CD14-positive monocyte (primary cell): ENCODE results near the gene SEH1L. TPM values are rescaled to one million over a fixed set of nuclear protein-coding genes. Genes with fewer than 3 reads are reported as not detected.

Experiments used
- DNase-seq, 3 donors: peaks; one replicate each; pipeline ENCODE4 v3.0.0-alpha.2; 2011 to 2022
- H2AFZ ChIP-seq: 2 replicates; pipeline ENCODE4 v1.6.0; 2012; ENCODE audit warnings: mild to moderate bottlenecking, low read depth, low read length, inconsistent platforms; ENCODE audit not compliant: insufficient read depth, poor library complexity, severe bottlenecking
- H3K27ac ChIP-seq, 2 donors: 1 replicate in 1 of 2; 2 replicates in 1 of 2; pipeline ENCODE4 v1.5.1; 2012 to 2013; ENCODE audit warnings: low read length in 2 of 2, control low read depth in 1 of 2, inconsistent platforms in 1 of 2, low read depth in 1 of 2, mild to moderate bottlenecking in 1 of 2
- H3K27me3 ChIP-seq, 2 donors: one replicate each; pipeline versions ENCODE4 v1.6.0 to v1.6.1; 2011 to 2013; ENCODE audit warnings: low read length in 2 of 2; ENCODE audit not compliant: control insufficient read depth in 2 of 2, insufficient read depth in 2 of 2
- H3K36me3 ChIP-seq, 2 donors: replicated peaks in 1 of 2; 1 replicate in 1 of 2; 2 replicates in 1 of 2; pipeline versions ENCODE4 v1.5.1 to v1.6.1; 2012 to 2013; ENCODE audit warnings: low read length in 2 of 2, control low read depth in 1 of 2, inconsistent platforms in 1 of 2, mild to moderate bottlenecking in 1 of 2; ENCODE audit not compliant: insufficient read depth in 2 of 2, control insufficient read depth in 1 of 2
- H3K4me1 ChIP-seq, 2 donors: 1 replicate in 1 of 2; 2 replicates in 1 of 2; pipeline versions ENCODE4 v1.5.1 to v1.6.1; 2012 to 2013; ENCODE audit warnings: low read length in 2 of 2, control low read depth in 1 of 2, inconsistent platforms in 1 of 2, mild to moderate bottlenecking in 1 of 2, moderate library complexity in 1 of 2; ENCODE audit not compliant: insufficient read depth in 2 of 2, control insufficient read depth in 1 of 2
- H3K4me2 ChIP-seq: replicated peaks from 2 replicates; pipeline ENCODE3; 2012; ENCODE audit warnings: low read length, moderate library complexity, mild to moderate bottlenecking; ENCODE audit not compliant: poor library complexity, severe bottlenecking; ENCODE audit errors: extremely low read depth
- H3K4me3 ChIP-seq, 3 experiments: fragments of 200-600 bp in 1 of 3; sonication (generic) in 1 of 3; replicated peaks in 1 of 3; 1 replicate in 2 of 3; 2 replicates in 1 of 3; pipeline ENCODE4 v1.5.1; 2011 to 2013; ENCODE audit warnings: low read length in 3 of 3, mild to moderate bottlenecking in 3 of 3, control low read depth in 2 of 3, low read depth in 2 of 3, inconsistent platforms in 1 of 3, moderate library complexity in 1 of 3
- H3K79me2 ChIP-seq: 2 replicates; pipeline ENCODE4 v1.6.0; 2012; ENCODE audit warnings: mild to moderate bottlenecking, control low read depth, inconsistent platforms, low read length, moderate library complexity; ENCODE audit not compliant: insufficient read depth
- H3K9ac ChIP-seq: 2 replicates; pipeline ENCODE4 v1.6.0; 2017; ENCODE audit warnings: low read length, mild to moderate bottlenecking; ENCODE audit not compliant: insufficient read depth, poor library complexity, severe bottlenecking
- H3K9me3 ChIP-seq, 2 donors: replicated peaks in 1 of 2; 1 replicate in 1 of 2; 2 replicates in 1 of 2; pipeline versions ENCODE4 v1.5.1 to v1.6.1; 2012 to 2013; ENCODE audit warnings: low read length in 2 of 2, control low read depth in 1 of 2; ENCODE audit not compliant: control insufficient read depth in 1 of 2, insufficient read depth in 1 of 2
- H4K20me1 ChIP-seq: 2 replicates; pipeline ENCODE4 v1.6.0; 2012; ENCODE audit warnings: mild to moderate bottlenecking, low read length, control low read depth, moderate library complexity; ENCODE audit not compliant: insufficient read depth
- H3K27ac Mint-ChIP-seq, 7 donors: one replicate each; pipeline ENCODE4 v1.8.0; 2020; ENCODE audit warnings: mild to moderate bottlenecking in 7 of 7, mixed read lengths in 7 of 7, moderate library complexity in 6 of 7, inconsistent platforms in 2 of 7
- H3K27me3 Mint-ChIP-seq, 3 donors: one replicate each; pipeline ENCODE4 v1.8.0; 2021 to 2022; ENCODE audit warnings: low read depth in 3 of 3, mild to moderate bottlenecking in 3 of 3, mixed read lengths in 3 of 3, moderate library complexity in 3 of 3, inconsistent platforms in 1 of 3
- H3K36me3 Mint-ChIP-seq, 2 donors: one replicate each; pipeline ENCODE4 v1.8.0; 2020; ENCODE audit warnings: mixed read lengths in 2 of 2, inconsistent platforms in 1 of 2, mild to moderate bottlenecking in 1 of 2
- H3K4me1 Mint-ChIP-seq: one replicate; pipeline ENCODE4 v1.8.0; 2020; ENCODE audit warnings: mild to moderate bottlenecking, mixed read lengths
- H3K4me3 Mint-ChIP-seq, 2 donors: one replicate each; pipeline ENCODE4 v1.8.0; 2020; ENCODE audit warnings: mild to moderate bottlenecking in 2 of 2, mixed read lengths in 2 of 2, moderate library complexity in 1 of 2
- H3K9me3 Mint-ChIP-seq, 7 donors: one replicate each; pipeline ENCODE4 v1.8.0; 2020 to 2022; ENCODE audit warnings: mixed read lengths in 7 of 7, mild to moderate bottlenecking in 6 of 7, moderate library complexity in 6 of 7, inconsistent platforms in 2 of 7
- WGBS: methylation state at CpG from one replicate; pipeline ENCODE4 v1.1.5; 2013; ENCODE audit warnings: missing lambda C conversion rate; ENCODE audit not compliant: insufficient coverage; 5-methylcytosine and 5-hydroxymethylcytosine counted together
- intact Hi-C, 2 donors: fragments of 100-400 bp; cut with micrococcal nuclease; formaldehyde crosslinking; loops; one replicate each; pipeline versions ENCODE4 v1.15.0 to v1.15.1; 2023
- polyA plus RNA-seq, 3 donors: library from polyadenylated mRNA; depleted of rRNA in 1 of 3; unstranded in 2 of 3; stranded (reverse) in 1 of 3; fragments of 300-500 nt in 2 of 3; fragments of >200 nt in 1 of 3; fragmentation: Illumina TruSeq in 2 of 3; gene quantifications; 1 replicate in 2 of 3; 2 replicates in 1 of 3; pipeline ENCODE4 v1.2.3, GENCODE V29; 2012 to 2021
- TF ChIP-seq, protein P1 (sequence below): fragments of 200-600 bp; IDR thresholded peaks from one replicate; pipeline ENCODE4 v1.8.0; 2022; ENCODE audit warnings: antibody characterized with exemption, mild to moderate bottlenecking

SEH1L gene
- polyA plus RNA-seq, 3 donors = 7.1 to 26.9 (median 25.9) TPM

DNA sequence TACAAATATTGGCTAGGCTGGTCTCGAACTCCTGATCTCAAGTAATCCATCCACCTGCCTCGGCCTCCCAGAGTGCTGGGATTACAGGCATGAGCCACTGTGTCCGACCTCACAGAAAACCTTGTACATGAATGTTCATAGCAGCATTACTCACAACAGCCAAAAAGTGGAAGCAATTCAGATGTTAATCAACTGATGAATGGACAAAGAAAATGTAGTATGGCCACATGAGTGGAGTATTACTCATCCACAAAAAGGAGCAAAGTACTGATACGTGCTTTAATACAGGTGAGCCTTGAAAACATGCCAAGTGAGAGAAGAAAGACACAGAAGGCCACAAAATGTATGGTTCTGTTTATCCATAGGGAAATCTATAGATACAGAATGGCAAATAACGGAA is 63.9 kb downstream of the SEH1L start:
- Mint-ChIP-seq H3K4me1 (peaks cover 8% of the 10 kb centered on the region), H3K27me3 (no peaks in the 10 kb centered on the region), H3K9me3 (no peaks in the 10 kb centered on the region), H3K4me3 (no peak overlapping the region), H3K36me3 (peaks cover 73 to 84% of the 10 kb centered on the region in 2 donors), H3K27ac (no peak overlapping the region)
- Histone ChIP-seq H3K4me1 (peaks cover 3 to 7% of the 10 kb centered on the region in 2 donors), H3K9me3 (no peaks in the 10 kb centered on the region), H3K36me3 (peaks cover 76 to 98% of the 10 kb centered on the region in 2 donors), H3K4me2 (no peak overlapping the region), H4K20me1 (peaks cover 12% of the 10 kb centered on the region), H3K4me3 (no peak overlapping the region), H3K27me3 (no peaks in the 10 kb centered on the region), H3K27ac (no peak overlapping the region), H2AFZ (no peak overlapping the region), H3K79me2 (peaks cover 20% of the 10 kb centered on the region), H3K9ac (no peak overlapping the region)
- no peak for DNase-seq
- WGBS = 100% methylated on average over 1 of the region's 5 CpGs
- intact Hi-C loops = no loop called here
- TF ChIP-seq, protein P1, sequence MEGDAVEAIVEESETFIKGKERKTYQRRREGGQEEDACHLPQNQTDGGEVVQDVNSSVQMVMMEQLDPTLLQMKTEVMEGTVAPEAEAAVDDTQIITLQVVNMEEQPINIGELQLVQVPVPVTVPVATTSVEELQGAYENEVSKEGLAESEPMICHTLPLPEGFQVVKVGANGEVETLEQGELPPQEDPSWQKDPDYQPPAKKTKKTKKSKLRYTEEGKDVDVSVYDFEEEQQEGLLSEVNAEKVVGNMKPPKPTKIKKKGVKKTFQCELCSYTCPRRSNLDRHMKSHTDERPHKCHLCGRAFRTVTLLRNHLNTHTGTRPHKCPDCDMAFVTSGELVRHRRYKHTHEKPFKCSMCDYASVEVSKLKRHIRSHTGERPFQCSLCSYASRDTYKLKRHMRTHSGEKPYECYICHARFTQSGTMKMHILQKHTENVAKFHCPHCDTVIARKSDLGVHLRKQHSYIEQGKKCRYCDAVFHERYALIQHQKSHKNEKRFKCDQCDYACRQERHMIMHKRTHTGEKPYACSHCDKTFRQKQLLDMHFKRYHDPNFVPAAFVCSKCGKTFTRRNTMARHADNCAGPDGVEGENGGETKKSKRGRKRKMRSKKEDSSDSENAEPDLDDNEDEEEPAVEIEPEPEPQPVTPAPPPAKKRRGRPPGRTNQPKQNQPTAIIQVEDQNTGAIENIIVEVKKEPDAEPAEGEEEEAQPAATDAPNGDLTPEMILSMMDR = no peak

DNA sequence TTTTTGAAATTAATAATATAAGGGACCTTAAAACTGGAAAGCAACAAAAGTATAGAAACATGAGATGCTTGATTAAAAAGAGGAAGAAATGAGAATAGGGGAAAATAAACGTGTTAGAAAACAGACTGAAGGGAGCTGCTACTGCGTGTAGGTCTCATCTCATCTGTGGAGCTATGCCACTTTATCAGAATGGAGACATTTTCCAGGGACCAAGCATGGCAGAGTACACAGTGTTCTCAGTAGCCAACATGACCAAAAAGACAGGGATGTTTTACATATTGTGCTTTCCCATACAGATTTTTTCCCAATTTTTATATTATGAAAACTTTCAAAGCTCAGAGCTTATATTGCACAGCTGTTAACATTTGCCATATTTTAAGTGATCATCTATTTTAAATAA is 66.4 kb downstream of the SEH1L start:
- peaks cover 90 to 100% of the 10 kb centered on the region in 2 donors for H3K36me3 ChIP-seq
- TF ChIP-seq, protein P1 = no peak
- DNase-seq = no peak
- no peak overlapping the region for H3K4me2 ChIP-seq
- H3K4me3 ChIP-seq = no peak overlapping the region
- Mint-ChIP-seq H3K27me3 (no peaks in the 10 kb centered on the region), H3K36me3 (peaks cover 78 to 94% of the 10 kb centered on the region in 2 donors), H3K9me3 (no peaks in the 10 kb centered on the region), H3K27ac (peak overlapping the region in 1 of 7 donors; percentile 37), H3K4me3 (no peak overlapping the region), H3K4me1 (no peaks in the 10 kb centered on the region)
- H3K4me1 ChIP-seq = no peaks in the 10 kb centered on the region
- H3K27me3 ChIP-seq = no peaks in the 10 kb centered on the region
- no peak overlapping the region for H3K27ac ChIP-seq
- peaks cover 8% of the 10 kb centered on the region for H4K20me1 ChIP-seq
- intact Hi-C loops = no loop called here
- H2AFZ ChIP-seq = no peak overlapping the region
- 79% methylated on average over 2 of the region's 2 CpGs for WGBS
- H3K9me3 ChIP-seq = no peaks in the 10 kb centered on the region
- no peaks in the 10 kb centered on the region for H3K79me2 ChIP-seq
- no peak overlapping the region for H3K9ac ChIP-seq
